MM.1S (cell line): ENCODE measurements around the gene CEACAM4.

ENCODE experiments used
- DNase-seq: peaks from one replicate; pipeline ENCODE4 v3.0.0-alpha.2; 2015
- H2AFZ ChIP-seq: fragments of 300-600 bp; sonication (generic); 2 replicates; pipeline ENCODE4 v1.6.0; 2016; ENCODE audit warnings: antibody characterized with exemption, low read length
- H3F3A ChIP-seq: fragments of 300-600 bp; sonication (generic); 2 replicates; pipeline ENCODE4 v1.6.1; 2016; ENCODE audit warnings: mild to moderate bottlenecking, antibody characterized with exemption, low read length, moderate library complexity, mixed read lengths; ENCODE audit not compliant: insufficient read depth
- H3K27ac ChIP-seq: fragments of 300-600 bp; sonication (generic); 2 replicates; pipeline ENCODE4 v1.5.1; 2016; ENCODE audit warnings: mild to moderate bottlenecking, low read length
- H3K27me3 ChIP-seq: fragments of 300-600 bp; sonication (generic); replicated peaks from 2 replicates; pipeline ENCODE4 v1.6.0; 2016; ENCODE audit warnings: low read length; ENCODE audit not compliant: insufficient read depth
- H3K36me3 ChIP-seq: fragments of 300-600 bp; sonication (generic); replicated peaks from 2 replicates; pipeline ENCODE4 v1.6.1; 2016; ENCODE audit warnings: mild to moderate bottlenecking, low read length, mixed read lengths; ENCODE audit not compliant: insufficient read depth
- H3K4me1 ChIP-seq: fragments of 300-600 bp; sonication (generic); 2 replicates; pipeline ENCODE4 v1.6.1; 2016; ENCODE audit warnings: low read length, mixed read lengths
- H3K4me2 ChIP-seq: fragments of 300-600 bp; sonication (generic); 2 replicates; pipeline ENCODE4 v1.6.0; 2016; ENCODE audit warnings: low read depth, low read length
- H3K4me3 ChIP-seq: fragments of 300-600 bp; sonication (generic); 2 replicates; pipeline ENCODE4 v1.5.1; 2016; ENCODE audit warnings: low read length, mixed read lengths
- H3K79me2 ChIP-seq: fragments of 300-600 bp; sonication (generic); 2 replicates; pipeline ENCODE4 v1.6.1; 2016; ENCODE audit warnings: mixed run types, low read length, mixed read lengths
- H3K9ac ChIP-seq: fragments of 300-600 bp; sonication (generic); 2 replicates; pipeline ENCODE4 v1.6.1; 2016; ENCODE audit warnings: low read length, mixed read lengths
- H3K9me2 ChIP-seq: fragments of 300-600 bp; sonication (generic); replicated peaks from 2 replicates; pipeline ENCODE4 v1.6.1; 2016; ENCODE audit warnings: mild to moderate bottlenecking, low read length, mixed read lengths; ENCODE audit not compliant: insufficient read depth
- H3K9me3 ChIP-seq: fragments of 300-600 bp; sonication (generic); replicated peaks from 2 replicates; pipeline ENCODE4 v1.6.1; 2016; ENCODE audit warnings: mild to moderate bottlenecking, low read length, mixed read lengths; ENCODE audit not compliant: insufficient read depth
- H4K20me1 ChIP-seq: fragments of 300-600 bp; sonication (generic); 2 replicates; pipeline ENCODE4 v1.6.1; 2016; ENCODE audit warnings: mild to moderate bottlenecking, low read length, moderate library complexity, mixed read lengths; ENCODE audit not compliant: insufficient read depth
- EZH2 ChIP-seq: fragments of 300-600 bp; sonication (generic); optimal IDR thresholded peaks from 2 replicates; pipeline ENCODE3; 2017; ENCODE audit warnings: low read depth, mild to moderate bottlenecking, antibody characterized with exemption, low read length, mixed read lengths
- EZH2phosphoT487 ChIP-seq: fragments of 300-600 bp; sonication (generic); IDR thresholded peaks from 2 replicates; pipeline ENCODE4 v1.6.1; 2018; ENCODE audit warnings: antibody characterized with exemption, low read length
- TF ChIP-seq, protein P1 (sequence below): fragments of 300-600 bp; sonication (generic); IDR thresholded peaks from 2 replicates; pipeline ENCODE4 v1.5.1; 2016; ENCODE audit warnings: antibody characterized with exemption, low read length, mixed read lengths

The CEACAM4 gene

GRCh38 chr19:41597600-41598041, 29.3 kb downstream of the CEACAM4 start:
- Histone ChIP-seq H3K27ac (no peak overlapping the region), H2AFZ (no peak overlapping the region)
- peak; percentile 73 for DNase-seq

DNA sequence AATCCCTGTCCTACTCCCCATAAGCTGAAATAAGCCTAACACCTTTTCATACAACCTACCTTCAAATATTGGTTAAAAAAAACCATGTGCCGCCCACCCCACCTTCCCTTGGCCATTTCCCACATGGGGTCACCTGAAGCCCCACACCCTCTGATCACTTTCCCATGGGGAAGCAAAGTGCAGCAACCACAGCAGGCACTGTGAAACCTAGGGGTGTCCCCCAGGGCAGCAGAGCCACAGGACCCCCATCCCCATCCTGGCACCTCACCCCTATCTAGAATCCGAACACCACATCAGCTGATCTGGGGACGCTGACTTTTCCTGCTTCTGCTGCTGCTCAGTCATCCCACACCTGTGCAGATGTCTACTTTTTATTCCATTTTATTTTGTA, 31.0 kb downstream of the CEACAM4 start:
- Histone ChIP-seq H3F3A (no peaks in the 10 kb centered on the region), H3K27me3 (peaks cover 19% of the 10 kb centered on the region; the same call in 1 of the 2 replicates), H3K4me1 (no peaks in the 10 kb centered on the region), H3K36me3 (no peaks in the 10 kb centered on the region), H3K9me3 (no peaks in the 10 kb centered on the region), H3K4me2 (no peak overlapping the region), H4K20me1 (no peaks in the 10 kb centered on the region; the same call in 1 of the 2 replicates), H3K79me2 (no peaks in the 10 kb centered on the region), H2AFZ (no peak overlapping the region), H3K27ac (no peak overlapping the region), H3K9ac (no peak overlapping the region), H3K9me2 (no peaks in the 10 kb centered on the region), H3K4me3 (no peak overlapping the region)
- DNase-seq, result no peak
- TF ChIP-seq, protein P1, sequence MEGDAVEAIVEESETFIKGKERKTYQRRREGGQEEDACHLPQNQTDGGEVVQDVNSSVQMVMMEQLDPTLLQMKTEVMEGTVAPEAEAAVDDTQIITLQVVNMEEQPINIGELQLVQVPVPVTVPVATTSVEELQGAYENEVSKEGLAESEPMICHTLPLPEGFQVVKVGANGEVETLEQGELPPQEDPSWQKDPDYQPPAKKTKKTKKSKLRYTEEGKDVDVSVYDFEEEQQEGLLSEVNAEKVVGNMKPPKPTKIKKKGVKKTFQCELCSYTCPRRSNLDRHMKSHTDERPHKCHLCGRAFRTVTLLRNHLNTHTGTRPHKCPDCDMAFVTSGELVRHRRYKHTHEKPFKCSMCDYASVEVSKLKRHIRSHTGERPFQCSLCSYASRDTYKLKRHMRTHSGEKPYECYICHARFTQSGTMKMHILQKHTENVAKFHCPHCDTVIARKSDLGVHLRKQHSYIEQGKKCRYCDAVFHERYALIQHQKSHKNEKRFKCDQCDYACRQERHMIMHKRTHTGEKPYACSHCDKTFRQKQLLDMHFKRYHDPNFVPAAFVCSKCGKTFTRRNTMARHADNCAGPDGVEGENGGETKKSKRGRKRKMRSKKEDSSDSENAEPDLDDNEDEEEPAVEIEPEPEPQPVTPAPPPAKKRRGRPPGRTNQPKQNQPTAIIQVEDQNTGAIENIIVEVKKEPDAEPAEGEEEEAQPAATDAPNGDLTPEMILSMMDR, result no peak
- TF ChIP-seq EZH2 (no peak), EZH2phosphoT487 (no peak)

More at GRCh38 chr19:41597600-41598041, 29.3 kb downstream of the CEACAM4 start:
- Histone ChIP-seq H3K79me2 (no peaks in the 10 kb centered on the region), H3K4me3 (no peak overlapping the region), H3K9me3 (no peaks in the 10 kb centered on the region), H3K36me3 (no peaks in the 10 kb centered on the region), H3K4me2 (peak overlapping the region; percentile 30; the same call in 1 of the 2 replicates), H3K4me1 (no peaks in the 10 kb centered on the region), H4K20me1 (no peaks in the 10 kb centered on the region; the same call in 1 of the 2 replicates), H3K9ac (no peak overlapping the region), H3K9me2 (no peaks in the 10 kb centered on the region), H3F3A (no peaks in the 10 kb centered on the region), H3K27me3 (peaks cover 33% of the 10 kb centered on the region)
- TF ChIP-seq, protein P1, result peak; percentile 96
- TF ChIP-seq EZH2, result no peak

DNA sequence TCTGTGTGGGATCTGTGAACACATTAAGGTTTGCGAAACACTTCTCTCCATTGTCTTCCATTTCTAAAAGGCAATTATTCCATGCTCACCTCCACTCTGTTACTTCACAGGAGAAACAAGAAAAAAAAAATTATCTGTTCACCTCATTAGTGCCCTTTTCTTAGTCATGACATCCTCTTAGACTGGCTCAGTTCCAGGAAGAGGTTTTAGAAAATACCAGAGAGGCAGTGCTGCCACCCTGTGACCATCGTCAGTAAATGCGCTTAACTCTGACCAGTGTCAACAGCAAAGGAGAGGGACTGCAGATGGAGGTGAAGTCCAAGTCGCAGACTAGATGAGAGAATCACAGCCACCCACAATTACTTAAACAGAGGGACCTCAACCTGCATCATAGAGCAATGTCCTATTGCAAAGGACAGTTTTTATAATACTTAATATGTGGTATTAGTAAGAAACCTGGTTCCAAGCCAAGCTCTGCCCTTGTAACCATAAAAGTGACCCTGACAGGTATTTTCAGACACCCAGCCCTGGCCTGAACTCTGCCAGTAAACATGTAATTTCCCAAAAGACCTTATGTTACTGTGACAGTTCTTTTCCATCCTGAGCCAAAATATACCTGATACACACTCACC, 31.5 kb downstream of the CEACAM4 start:
- H3K9me3 ChIP-seq, result no peaks in the 10 kb centered on the region
- H3K9me2 ChIP-seq, result no peaks in the 10 kb centered on the region
- no peak for TF ChIP-seq EZH2phosphoT487
- TF ChIP-seq, protein P1, result peak; percentile 83
- H4K20me1 ChIP-seq, result no peaks in the 10 kb centered on the region; the same call in 1 of the 2 replicates
- no peaks in the 10 kb centered on the region for H3K36me3 ChIP-seq
- H3K4me2 ChIP-seq, result no peak overlapping the region
- H3F3A ChIP-seq, result no peaks in the 10 kb centered on the region
- H3K4me1 ChIP-seq, result no peaks in the 10 kb centered on the region
- H3K9ac ChIP-seq, result no peak overlapping the region
- H3K27me3 ChIP-seq, result peaks cover 18% of the 10 kb centered on the region; the same call in 1 of the 2 replicates
- H2AFZ ChIP-seq, result no peak overlapping the region
- no peak overlapping the region for H3K4me3 ChIP-seq
- DNase-seq, result peak; percentile 78
- no peaks in the 10 kb centered on the region for H3K79me2 ChIP-seq
- H3K27ac ChIP-seq, result no peak overlapping the region
